Ishikawa (cell line): ENCODE measurements around the gene PCDHB13.
A peak's percentile ranks its signal among the peaks of the same experiment; 100 is the strongest.

ENCODE experiments used
- CEBPB ChIP-seq: IDR thresholded peaks from 2 replicates; pipeline ENCODE4 v1.6.1; 2012
- CREB1 ChIP-seq: IDR thresholded peaks from 2 replicates; pipeline ENCODE4 v1.6.1; 2012; ENCODE audit warnings: low read depth
- EGR1 ChIP-seq: IDR thresholded peaks from 2 replicates; pipeline ENCODE4 v1.6.1; 2012
- EP300 ChIP-seq: IDR thresholded peaks from 2 replicates; pipeline ENCODE4 v1.6.1; 2012; ENCODE audit warnings: borderline replicate concordance
- FOXM1 ChIP-seq: IDR thresholded peaks from 2 replicates; pipeline ENCODE4 v1.6.1; 2012; ENCODE audit warnings: low read depth, borderline replicate concordance
- NFIC ChIP-seq: IDR thresholded peaks from 2 replicates; pipeline ENCODE4 v1.6.1; 2012
- RAD21 ChIP-seq: IDR thresholded peaks from 2 replicates; pipeline ENCODE4 v1.6.1; 2012; ENCODE audit warnings: low read depth
- TAF1 ChIP-seq: IDR thresholded peaks from 2 replicates; pipeline ENCODE4 v1.6.1; 2012; ENCODE audit warnings: low read depth, mild to moderate bottlenecking
- TCF12 ChIP-seq: IDR thresholded peaks from 2 replicates; pipeline ENCODE4 v1.6.1; 2012; ENCODE audit warnings: low read depth
- TEAD4 ChIP-seq: IDR thresholded peaks from 2 replicates; pipeline ENCODE4 v1.6.1; 2012
- YY1 ChIP-seq: IDR thresholded peaks from 2 replicates; pipeline ENCODE4 v1.6.1; 2012; ENCODE audit warnings: low read depth
- ZBTB7A ChIP-seq: IDR thresholded peaks from 2 replicates; pipeline ENCODE4 v1.6.1; 2012; ENCODE audit warnings: low read depth
- TF ChIP-seq, protein P1 (sequence below): IDR thresholded peaks from 2 replicates; pipeline ENCODE4 v1.6.1; 2012; ENCODE audit warnings: low read depth, mild to moderate bottlenecking
- TF ChIP-seq, protein P2 (sequence below): IDR thresholded peaks from 2 replicates; pipeline ENCODE4 v1.6.1; 2012
- TF ChIP-seq, protein P3 (sequence below): IDR thresholded peaks from 2 replicates; pipeline ENCODE4 v1.6.1; 2012

Gene PCDHB13

DNA sequence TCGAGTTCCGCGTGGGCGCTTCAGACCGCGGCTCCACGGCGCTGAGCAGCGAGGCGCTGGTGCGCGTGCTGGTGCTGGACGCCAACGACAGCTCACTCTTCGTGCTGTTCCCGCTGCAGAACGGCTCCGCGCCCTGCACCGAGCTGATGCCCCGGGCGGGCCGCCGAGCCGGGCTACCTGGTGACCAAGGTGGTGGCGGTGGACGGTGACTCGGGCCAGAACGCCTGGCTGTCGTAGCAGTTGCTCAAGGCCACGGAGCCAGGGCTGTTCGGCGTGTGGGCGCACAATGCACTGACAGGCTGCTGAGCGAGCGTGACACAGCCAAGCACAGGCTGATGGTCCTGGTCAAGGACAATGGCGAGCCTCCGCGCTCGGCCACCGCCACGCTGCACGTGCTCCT lies 27.8 kb downstream of the PCDHB13 start:
- TF ChIP-seq YY1 (no peak), TEAD4 (no peak), CREB1 (no peak), EGR1 (no peak), ZBTB7A (no peak), TCF12 (no peak), NFIC (no peak), FOXM1 (no peak), RAD21 (no peak)
- TF ChIP-seq, protein P1, sequence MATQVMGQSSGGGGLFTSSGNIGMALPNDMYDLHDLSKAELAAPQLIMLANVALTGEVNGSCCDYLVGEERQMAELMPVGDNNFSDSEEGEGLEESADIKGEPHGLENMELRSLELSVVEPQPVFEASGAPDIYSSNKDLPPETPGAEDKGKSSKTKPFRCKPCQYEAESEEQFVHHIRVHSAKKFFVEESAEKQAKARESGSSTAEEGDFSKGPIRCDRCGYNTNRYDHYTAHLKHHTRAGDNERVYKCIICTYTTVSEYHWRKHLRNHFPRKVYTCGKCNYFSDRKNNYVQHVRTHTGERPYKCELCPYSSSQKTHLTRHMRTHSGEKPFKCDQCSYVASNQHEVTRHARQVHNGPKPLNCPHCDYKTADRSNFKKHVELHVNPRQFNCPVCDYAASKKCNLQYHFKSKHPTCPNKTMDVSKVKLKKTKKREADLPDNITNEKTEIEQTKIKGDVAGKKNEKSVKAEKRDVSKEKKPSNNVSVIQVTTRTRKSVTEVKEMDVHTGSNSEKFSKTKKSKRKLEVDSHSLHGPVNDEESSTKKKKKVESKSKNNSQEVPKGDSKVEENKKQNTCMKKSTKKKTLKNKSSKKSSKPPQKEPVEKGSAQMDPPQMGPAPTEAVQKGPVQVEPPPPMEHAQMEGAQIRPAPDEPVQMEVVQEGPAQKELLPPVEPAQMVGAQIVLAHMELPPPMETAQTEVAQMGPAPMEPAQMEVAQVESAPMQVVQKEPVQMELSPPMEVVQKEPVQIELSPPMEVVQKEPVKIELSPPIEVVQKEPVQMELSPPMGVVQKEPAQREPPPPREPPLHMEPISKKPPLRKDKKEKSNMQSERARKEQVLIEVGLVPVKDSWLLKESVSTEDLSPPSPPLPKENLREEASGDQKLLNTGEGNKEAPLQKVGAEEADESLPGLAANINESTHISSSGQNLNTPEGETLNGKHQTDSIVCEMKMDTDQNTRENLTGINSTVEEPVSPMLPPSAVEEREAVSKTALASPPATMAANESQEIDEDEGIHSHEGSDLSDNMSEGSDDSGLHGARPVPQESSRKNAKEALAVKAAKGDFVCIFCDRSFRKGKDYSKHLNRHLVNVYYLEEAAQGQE, result no peak
- TF ChIP-seq, protein P2, sequence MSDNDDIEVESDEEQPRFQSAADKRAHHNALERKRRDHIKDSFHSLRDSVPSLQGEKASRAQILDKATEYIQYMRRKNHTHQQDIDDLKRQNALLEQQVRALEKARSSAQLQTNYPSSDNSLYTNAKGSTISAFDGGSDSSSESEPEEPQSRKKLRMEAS, result no peak

DNA sequence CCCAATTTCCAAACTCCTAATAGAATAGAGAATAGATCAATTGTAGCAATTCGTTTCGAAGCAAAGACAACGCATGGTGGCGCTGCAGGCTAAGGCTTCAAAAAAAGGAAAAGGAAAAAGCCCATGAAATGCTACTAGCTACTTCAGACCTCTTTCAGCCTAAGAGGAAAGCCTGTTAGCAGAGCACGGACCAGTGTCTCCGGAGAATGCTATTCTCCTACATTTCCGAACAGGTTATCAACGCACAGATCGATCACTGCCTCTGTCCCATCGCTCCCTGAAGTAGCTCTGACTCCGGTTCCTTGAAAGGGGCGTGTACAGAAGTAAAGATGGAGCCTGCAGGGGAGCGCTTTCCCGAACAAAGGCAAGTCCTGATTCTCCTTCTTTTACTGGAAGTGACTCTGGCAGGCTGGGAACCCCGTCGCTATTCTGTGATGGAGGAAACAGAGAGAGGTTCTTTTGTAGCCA lies 31.6 kb downstream of the PCDHB13 start, which contains the start of gene PCDHB15:
Gene PCDHB15, plus strand, starts transcription at position 146 of the 468 bp plus-strand sequence. Its CDS starts 184 bp downstream, at position 330.
- TF ChIP-seq RAD21, result peak; percentile 38
- TF ChIP-seq, protein P1, result no peak
- TF ChIP-seq EP300, result no peak
- TF ChIP-seq FOXM1, result no peak
- no peak for TF ChIP-seq NFIC
- TF ChIP-seq CEBPB, result no peak

DNA sequence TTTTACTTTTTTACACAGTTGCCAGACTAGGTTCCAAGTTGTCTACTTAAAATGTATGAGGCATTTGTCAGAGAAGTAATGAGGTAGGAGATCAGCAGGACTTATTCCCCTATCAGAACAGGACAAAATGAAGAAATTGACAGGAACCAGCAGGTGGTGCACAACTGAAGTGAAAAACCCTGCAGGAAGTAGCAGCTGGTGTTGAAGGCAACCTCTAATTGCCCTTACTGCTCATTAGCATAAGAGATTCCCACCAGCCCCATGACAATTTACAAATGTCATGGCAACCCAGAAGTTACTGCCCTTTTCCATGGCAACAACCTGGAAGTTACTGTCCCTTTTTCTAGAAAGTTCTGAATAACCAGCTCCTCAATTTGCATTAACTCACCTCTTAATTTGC lies 36.9 kb downstream of the PCDHB13 start:
- TF ChIP-seq YY1 (no peak), RAD21 (no peak), ZBTB7A (no peak)
- TF ChIP-seq, protein P1, result no peak

DNA sequence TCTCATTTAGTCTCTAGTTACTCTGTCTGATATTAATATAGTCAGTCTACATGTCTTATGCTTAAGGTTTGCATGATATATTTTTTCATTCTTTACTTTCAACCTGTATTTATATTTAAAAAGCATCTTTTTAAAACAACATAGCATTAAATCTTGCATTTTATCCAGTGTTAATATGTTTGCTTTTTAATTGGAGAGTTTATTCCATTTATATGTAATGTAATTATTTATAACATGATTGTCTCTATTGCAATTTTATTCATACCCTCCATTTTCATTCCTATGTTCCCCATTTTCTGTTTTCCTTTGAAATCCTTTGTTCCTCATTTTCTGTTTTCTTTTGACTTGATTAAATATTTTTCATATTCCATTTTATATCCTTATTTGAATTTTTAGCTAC lies 44.7 kb downstream of the PCDHB13 start:
- TF ChIP-seq FOXM1 (no peak), NFIC (no peak), CREB1 (no peak), YY1 (no peak), TEAD4 (no peak), TAF1 (no peak), RAD21 (no peak), EP300 (no peak), ZBTB7A (no peak)
- TF ChIP-seq, protein P2, result no peak
- TF ChIP-seq, protein P3, sequence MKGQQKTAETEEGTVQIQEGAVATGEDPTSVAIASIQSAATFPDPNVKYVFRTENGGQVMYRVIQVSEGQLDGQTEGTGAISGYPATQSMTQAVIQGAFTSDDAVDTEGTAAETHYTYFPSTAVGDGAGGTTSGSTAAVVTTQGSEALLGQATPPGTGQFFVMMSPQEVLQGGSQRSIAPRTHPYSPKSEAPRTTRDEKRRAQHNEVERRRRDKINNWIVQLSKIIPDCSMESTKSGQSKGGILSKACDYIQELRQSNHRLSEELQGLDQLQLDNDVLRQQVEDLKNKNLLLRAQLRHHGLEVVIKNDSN, result no peak
- TF ChIP-seq, protein P1, result no peak
